Measurements from ENCODE around the gene GIMAP7. TPM values are rescaled to one million over a fixed set of nuclear protein-coding genes. Genes with fewer than 3 reads are reported as not detected.

Gene GIMAP7
- total RNA-seq, 1 donor from 2014 or later, result 145 TPM

Other genes with a start within 250 kb of the GIMAP7 start
- gene LRRC61, start 191.5 kb upstream of the GIMAP7 start, total RNA-seq, result 5.4 and 18.0 TPM in 2 replicates
- 8.9 and 9.5 TPM in 2 replicates for gene ACTR3C, start 191.3 kb upstream of the GIMAP7 start, total RNA-seq
- gene RARRES2, start 173.2 kb upstream of the GIMAP7 start, total RNA-seq, result 0.65 and 1.9 TPM in 2 replicates
- 83.9 and 124 TPM in 2 replicates for gene REPIN1, start 146.1 kb upstream of the GIMAP7 start, total RNA-seq
- 8.1 and 9.7 TPM in 2 replicates for gene ZNF775, start 135.5 kb upstream of the GIMAP7 start, total RNA-seq
- gene GIMAP8, start 64.2 kb upstream of the GIMAP7 start, total RNA-seq, result 157 and 178 TPM in 2 replicates
- 388 and 408 TPM in 2 replicates for gene GIMAP4, start 52.5 kb downstream of the GIMAP7 start, total RNA-seq
- 262 and 355 TPM in 2 replicates for gene GIMAP6, start 117.5 kb downstream of the GIMAP7 start, total RNA-seq
- gene GIMAP2, start 170.8 kb downstream of the GIMAP7 start, total RNA-seq, result 75.9 and 87.0 TPM in 2 replicates
- 28.2 and 31.1 TPM in 2 replicates for gene GIMAP1, start 201.7 kb downstream of the GIMAP7 start, total RNA-seq
- gene GIMAP5, start 222.5 kb downstream of the GIMAP7 start, total RNA-seq, result 203 and 350 TPM in 2 replicates